OCI-LY1 (cell line): ENCODE data around the gene CDYL2.

Experiments used
- H2AFZ ChIP-seq: fragments of 200-600 bp; sonication (generic), shearing (Covaris generic); 2 replicates; pipeline ENCODE4 v1.6.0; 2014; ENCODE audit warnings: antibody characterized with exemption, mild to moderate bottlenecking, low read length
- H3F3A ChIP-seq: fragments of 200-600 bp; sonication (generic), shearing (Covaris generic); 2 replicates; pipeline ENCODE4 v1.6.0; 2014; ENCODE audit warnings: mild to moderate bottlenecking, antibody characterized with exemption, low read length, moderate library complexity; ENCODE audit not compliant: insufficient read depth
- H3K27ac ChIP-seq: fragments of 200-600 bp; sonication (generic); 2 replicates; pipeline ENCODE4 v1.5.1; 2014; ENCODE audit warnings: low read length, mixed run types, mild to moderate bottlenecking, low read depth; ENCODE audit not compliant: poor library complexity, severe bottlenecking
- H3K27me3 ChIP-seq: fragments of 200-600 bp; sonication (generic); 2 replicates; pipeline ENCODE4 v1.6.0; 2014; ENCODE audit warnings: antibody characterized with exemption, mild to moderate bottlenecking, low read length, moderate library complexity; ENCODE audit not compliant: insufficient read depth
- H3K36me3 ChIP-seq: fragments of 200-600 bp; sonication (generic); 2 replicates; pipeline ENCODE4 v1.6.1; 2014; ENCODE audit warnings: mild to moderate bottlenecking, antibody characterized with exemption, low read length, moderate library complexity, mixed read lengths; ENCODE audit not compliant: insufficient read depth
- H3K4me1 ChIP-seq: fragments of 200-600 bp; sonication (generic); 2 replicates; pipeline ENCODE4 v1.5.1; 2014; ENCODE audit warnings: mild to moderate bottlenecking, low read length, moderate library complexity; ENCODE audit not compliant: insufficient read depth, severe bottlenecking
- H3K4me2 ChIP-seq: fragments of 200-600 bp; sonication (generic), shearing (Covaris generic); 2 replicates; pipeline ENCODE4 v1.6.1; 2014; ENCODE audit warnings: low read length
- H3K4me3 ChIP-seq: fragments of 200-600 bp; sonication (generic); 2 replicates; pipeline ENCODE4 v1.5.1; 2014; ENCODE audit warnings: low read length, low read depth, mild to moderate bottlenecking, mixed read lengths; ENCODE audit not compliant: poor library complexity, severe bottlenecking
- H3K79me2 ChIP-seq: fragments of 200-600 bp; shearing (Covaris generic); 2 replicates; pipeline ENCODE4 v1.6.1; 2016; ENCODE audit warnings: mixed run types, low read length, mixed read lengths; ENCODE audit not compliant: insufficient read depth
- H3K9ac ChIP-seq: fragments of 200-600 bp; sonication (generic), shearing (Covaris generic); 2 replicates; pipeline ENCODE4 v1.6.1; 2014; ENCODE audit warnings: mild to moderate bottlenecking, low read length, mixed read lengths
- H3K9me2 ChIP-seq: fragments of 200-600 bp; sonication (generic), shearing (Covaris generic); 2 replicates; pipeline ENCODE4 v1.6.1; 2014; ENCODE audit warnings: low read depth, mild to moderate bottlenecking, low read length, mixed read lengths
- H3K9me3 ChIP-seq: fragments of 200-600 bp; shearing (Covaris generic); 2 replicates; pipeline ENCODE4 v1.6.1; 2014; ENCODE audit warnings: low read length, mixed read lengths
- H4K20me1 ChIP-seq: fragments of 200-600 bp; sonication (generic), shearing (Covaris generic); 2 replicates; pipeline ENCODE4 v1.6.0; 2016; ENCODE audit warnings: mild to moderate bottlenecking, low read length; ENCODE audit not compliant: insufficient read depth
- EZH2 ChIP-seq: fragments of 200-600 bp; sonication (generic), shearing (Covaris generic); IDR thresholded peaks from 2 replicates; pipeline ENCODE4 v1.8.0; 2017; ENCODE audit warnings: borderline replicate concordance, mixed run types, mild to moderate bottlenecking, antibody characterized with exemption, low read length, moderate library complexity, mixed read lengths
- TF ChIP-seq, protein P1 (sequence below): fragments of 200-600 bp; sonication (generic), shearing (Covaris generic); IDR thresholded peaks from 2 replicates; pipeline ENCODE4 v1.5.1; 2017; ENCODE audit warnings: mild to moderate bottlenecking, antibody characterized with exemption, low read length, moderate library complexity, mixed read lengths

Gene CDYL2

DNA sequence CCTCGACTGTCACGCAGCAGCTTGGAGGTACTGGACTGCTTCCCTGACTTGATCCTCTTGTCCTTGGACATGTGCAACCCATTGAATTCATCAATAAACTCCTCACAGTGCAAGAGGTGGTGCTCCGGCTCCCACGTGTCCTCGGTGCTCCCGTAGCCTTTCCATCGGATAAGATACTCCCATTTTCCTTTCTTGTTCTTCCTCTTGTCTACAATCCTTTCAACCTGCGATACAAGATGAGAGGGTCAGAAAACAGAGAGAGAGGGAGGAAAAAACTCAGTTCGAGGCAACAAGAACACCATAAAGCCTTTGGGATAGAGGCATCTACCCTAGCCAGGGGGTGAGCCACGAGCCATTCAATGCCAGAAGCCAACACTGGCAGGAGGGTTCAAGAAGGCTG is 119.5 kb downstream of the CDYL2 start:
- Histone ChIP-seq H3K36me3 (no peaks in the 10 kb centered on the region), H2AFZ (no peak overlapping the region), H3K4me2 (no peak overlapping the region), H3K4me3 (no peak overlapping the region), H3K9ac (no peak overlapping the region), H3K9me3 (no peaks in the 10 kb centered on the region), H3K4me1 (no peaks in the 10 kb centered on the region), H3K27me3 (no peaks in the 10 kb centered on the region), H3K27ac (no peak overlapping the region), H3F3A (no peaks in the 10 kb centered on the region), H3K79me2 (no peaks in the 10 kb centered on the region), H4K20me1 (no peaks in the 10 kb centered on the region), H3K9me2 (no peaks in the 10 kb centered on the region)
- TF ChIP-seq, protein P1, sequence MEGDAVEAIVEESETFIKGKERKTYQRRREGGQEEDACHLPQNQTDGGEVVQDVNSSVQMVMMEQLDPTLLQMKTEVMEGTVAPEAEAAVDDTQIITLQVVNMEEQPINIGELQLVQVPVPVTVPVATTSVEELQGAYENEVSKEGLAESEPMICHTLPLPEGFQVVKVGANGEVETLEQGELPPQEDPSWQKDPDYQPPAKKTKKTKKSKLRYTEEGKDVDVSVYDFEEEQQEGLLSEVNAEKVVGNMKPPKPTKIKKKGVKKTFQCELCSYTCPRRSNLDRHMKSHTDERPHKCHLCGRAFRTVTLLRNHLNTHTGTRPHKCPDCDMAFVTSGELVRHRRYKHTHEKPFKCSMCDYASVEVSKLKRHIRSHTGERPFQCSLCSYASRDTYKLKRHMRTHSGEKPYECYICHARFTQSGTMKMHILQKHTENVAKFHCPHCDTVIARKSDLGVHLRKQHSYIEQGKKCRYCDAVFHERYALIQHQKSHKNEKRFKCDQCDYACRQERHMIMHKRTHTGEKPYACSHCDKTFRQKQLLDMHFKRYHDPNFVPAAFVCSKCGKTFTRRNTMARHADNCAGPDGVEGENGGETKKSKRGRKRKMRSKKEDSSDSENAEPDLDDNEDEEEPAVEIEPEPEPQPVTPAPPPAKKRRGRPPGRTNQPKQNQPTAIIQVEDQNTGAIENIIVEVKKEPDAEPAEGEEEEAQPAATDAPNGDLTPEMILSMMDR, result no peak
- TF ChIP-seq EZH2, result no peak

DNA sequence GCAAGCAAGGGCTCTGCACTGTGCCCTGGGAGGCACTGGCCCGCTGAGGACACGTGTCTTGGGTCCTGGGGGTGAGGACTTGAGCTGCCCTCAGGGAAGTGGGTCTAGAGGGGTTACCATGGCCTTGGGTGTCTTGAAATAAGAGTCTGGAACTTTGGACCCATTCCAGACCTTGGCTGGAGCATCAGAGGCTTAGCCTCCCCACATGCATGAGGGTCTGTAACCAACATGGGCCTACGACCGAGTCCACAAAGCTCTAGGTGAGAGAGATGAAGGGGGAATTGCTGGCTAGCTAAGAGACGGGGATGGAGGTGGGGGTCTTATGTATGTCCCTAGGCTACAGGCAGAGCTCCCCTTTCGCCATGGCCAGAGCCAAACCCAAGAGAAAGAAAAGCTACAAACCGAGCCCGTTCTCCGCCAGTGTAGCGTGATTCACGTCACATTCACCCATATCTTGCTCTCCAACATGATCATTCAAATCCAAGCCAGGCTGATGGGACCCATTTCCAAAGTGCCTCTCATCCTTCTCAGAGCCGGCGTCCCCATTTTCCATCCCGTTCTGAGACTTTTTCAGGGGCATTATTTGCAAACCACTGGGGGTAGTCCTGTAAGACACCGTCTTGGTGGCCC is 120.1 kb downstream of the CDYL2 start:
- H2AFZ ChIP-seq, result no peak overlapping the region
- H4K20me1 ChIP-seq, result no peaks in the 10 kb centered on the region
- H3K9me3 ChIP-seq, result no peaks in the 10 kb centered on the region
- H3K79me2 ChIP-seq, result no peaks in the 10 kb centered on the region
- H3K4me1 ChIP-seq, result no peaks in the 10 kb centered on the region
- H3K9ac ChIP-seq, result no peak overlapping the region
- TF ChIP-seq EZH2, result no peak
- TF ChIP-seq, protein P1, result no peak
- no peaks in the 10 kb centered on the region for H3K36me3 ChIP-seq
- no peaks in the 10 kb centered on the region for H3K27me3 ChIP-seq
- no peak overlapping the region for H3K27ac ChIP-seq
- H3K9me2 ChIP-seq, result no peaks in the 10 kb centered on the region
- H3F3A ChIP-seq, result no peaks in the 10 kb centered on the region
- H3K4me3 ChIP-seq, result no peak overlapping the region
- no peak overlapping the region for H3K4me2 ChIP-seq

DNA sequence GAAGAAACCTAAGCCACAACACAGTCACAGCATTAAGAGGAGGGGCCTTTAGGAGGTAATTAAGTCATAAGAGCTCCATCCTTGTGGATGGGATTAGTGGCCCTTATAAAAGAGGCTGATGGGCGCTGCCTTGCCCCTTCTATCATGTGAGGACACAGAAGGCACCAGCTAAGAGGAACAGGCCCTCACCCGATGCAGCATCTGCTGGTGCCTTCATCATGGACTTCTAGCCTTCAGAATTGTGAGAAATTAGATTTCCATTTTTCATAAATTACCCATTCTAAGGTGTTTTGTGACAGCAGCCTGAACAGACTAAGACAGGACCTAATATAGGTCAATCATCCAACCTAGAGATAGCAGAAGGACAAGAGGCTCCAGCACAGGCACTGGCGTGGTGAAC is 120.8 kb downstream of the CDYL2 start:
- no peaks in the 10 kb centered on the region for H3K27me3 ChIP-seq
- no peak overlapping the region for H2AFZ ChIP-seq
- H3K9me3 ChIP-seq, result no peaks in the 10 kb centered on the region
- no peaks in the 10 kb centered on the region for H3F3A ChIP-seq
- TF ChIP-seq, protein P1, result no peak
- no peak for TF ChIP-seq EZH2
- no peak overlapping the region for H3K27ac ChIP-seq
- no peak overlapping the region for H3K4me2 ChIP-seq
- no peaks in the 10 kb centered on the region for H3K9me2 ChIP-seq
- H4K20me1 ChIP-seq, result no peaks in the 10 kb centered on the region
- H3K36me3 ChIP-seq, result no peaks in the 10 kb centered on the region
- H3K9ac ChIP-seq, result no peak overlapping the region
- no peaks in the 10 kb centered on the region for H3K4me1 ChIP-seq
- no peaks in the 10 kb centered on the region for H3K79me2 ChIP-seq
- H3K4me3 ChIP-seq, result no peak overlapping the region
